ENCODE measurements around the gene AGO1.

The AGO1 gene

GRCh38 chr1:35893051-35893879, 10.3 kb downstream of the AGO1 start:
- no peaks in the 10 kb centered on the region for H3K9me3 ChIP-seq (ENCODE audit: insufficient read depth, low read depth, low read length)
- peaks cover 2% of the 10 kb centered on the region for H4K20me1 ChIP-seq (ENCODE audit: insufficient read depth, low read length, poor library complexity, severe bottlenecking)
- H3K9me2 ChIP-seq (replicated peaks; ENCODE audit: low read depth, low read length): no peaks in the 10 kb centered on the region
- no peaks in the 10 kb centered on the region for H3F3A ChIP-seq (ENCODE audit: low read depth)
- no peak overlapping the region for H2AFZ ChIP-seq (ENCODE audit: low read length)
- no peak overlapping the region for H3K9ac ChIP-seq (ENCODE audit: low read depth, low read length, poor library complexity, severe bottlenecking)
- no peak overlapping the region for H3K4me3 ChIP-seq (ENCODE audit: low read length, poor library complexity, severe bottlenecking)
- no peaks in the 10 kb centered on the region; the same call in 1 of the 2 replicates for H3K79me2 ChIP-seq (ENCODE audit: insufficient read depth, low read length)
- no peaks in the 10 kb centered on the region for H3K27me3 ChIP-seq (ENCODE audit: insufficient read depth, low read length, poor library complexity, severe bottlenecking)
- peaks cover 70% of the 10 kb centered on the region; the same call in 1 of the 2 replicates for H3K36me3 ChIP-seq (ENCODE audit: insufficient read depth, low read length)
- H3K4me1 ChIP-seq (ENCODE audit: insufficient read depth, low read length, poor library complexity, severe bottlenecking): peaks cover 14% of the 10 kb centered on the region
- H3K4me2 ChIP-seq (ENCODE audit: low read depth, low read length, poor library complexity, severe bottlenecking): no peak overlapping the region
- TF ChIP-seq CTCF (conservative IDR thresholded peaks at IDR 0.05; ENCODE audit: low read length): no peak

GRCh38 chr1:35894183-35894582, 11.2 kb downstream of the AGO1 start:
- no peak for TF ChIP-seq EZH2phosphoT487 (IDR thresholded peaks at IDR 0.05; ENCODE audit: borderline replicate concordance)
- no peak for TF ChIP-seq CTCF (conservative IDR thresholded peaks at IDR 0.05; ENCODE audit: low read length)
- Histone ChIP-seq H3K27me3 (ENCODE audit: insufficient read depth, low read length, poor library complexity, severe bottlenecking) (no peaks in the 10 kb centered on the region), H3K4me1 (ENCODE audit: insufficient read depth, low read length, poor library complexity, severe bottlenecking) (peaks cover 14% of the 10 kb centered on the region), H3K9me2 (replicated peaks; ENCODE audit: low read depth, low read length) (no peaks in the 10 kb centered on the region), H3K4me2 (ENCODE audit: low read depth, low read length, poor library complexity, severe bottlenecking) (no peak overlapping the region), H3K9me3 (ENCODE audit: insufficient read depth, low read depth, low read length) (no peaks in the 10 kb centered on the region), H4K20me1 (ENCODE audit: insufficient read depth, low read length, poor library complexity, severe bottlenecking) (no peaks in the 10 kb centered on the region), H3K79me2 (ENCODE audit: insufficient read depth, low read length) (no peaks in the 10 kb centered on the region), H3K36me3 (ENCODE audit: insufficient read depth, low read length) (peaks cover 71% of the 10 kb centered on the region; the same call in 1 of the 2 replicates), H2AFZ (ENCODE audit: low read length) (no peak overlapping the region), H3K9ac (ENCODE audit: low read depth, low read length, poor library complexity, severe bottlenecking) (no peak overlapping the region), H3F3A (ENCODE audit: low read depth) (no peaks in the 10 kb centered on the region), H3K4me3 (ENCODE audit: low read length, poor library complexity, severe bottlenecking) (no peak overlapping the region)

DNA sequence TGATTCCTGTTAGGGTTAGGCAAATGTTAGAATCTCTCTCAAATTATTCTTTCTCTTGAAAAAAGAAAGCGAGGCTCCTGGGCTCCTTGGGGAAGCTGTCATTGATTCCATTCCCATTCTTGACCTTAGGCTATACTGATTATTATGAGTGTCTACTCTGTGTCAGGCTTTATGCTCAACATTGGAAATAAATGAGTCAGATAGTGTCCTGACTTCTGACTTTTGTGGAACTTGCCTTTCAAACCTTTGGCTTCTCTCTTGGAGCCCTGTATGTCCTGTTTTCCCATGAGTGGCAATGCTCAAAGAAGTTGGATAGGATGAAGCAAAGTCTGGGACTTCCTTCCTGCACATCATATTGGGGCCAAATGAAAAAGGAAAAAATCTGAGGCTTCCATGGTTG, 11.6 kb downstream of the AGO1 start:
- H3K4me2 ChIP-seq (ENCODE audit: low read depth, low read length, poor library complexity, severe bottlenecking): no peak overlapping the region
- H3K9ac ChIP-seq (ENCODE audit: low read depth, low read length, poor library complexity, severe bottlenecking): no peak overlapping the region
- no peak for TF ChIP-seq CTCF (conservative IDR thresholded peaks at IDR 0.05; ENCODE audit: low read length)
- no peak for TF ChIP-seq EZH2phosphoT487 (IDR thresholded peaks at IDR 0.05; ENCODE audit: borderline replicate concordance)
- peaks cover 71% of the 10 kb centered on the region; the same call in 1 of the 2 replicates for H3K36me3 ChIP-seq (ENCODE audit: insufficient read depth, low read length)
- no peaks in the 10 kb centered on the region for H3F3A ChIP-seq (ENCODE audit: low read depth)
- no peaks in the 10 kb centered on the region for H4K20me1 ChIP-seq (ENCODE audit: insufficient read depth, low read length, poor library complexity, severe bottlenecking)
- H3K9me3 ChIP-seq (ENCODE audit: insufficient read depth, low read depth, low read length): no peaks in the 10 kb centered on the region
- H3K27me3 ChIP-seq (ENCODE audit: insufficient read depth, low read length, poor library complexity, severe bottlenecking): no peaks in the 10 kb centered on the region
- H3K79me2 ChIP-seq (ENCODE audit: insufficient read depth, low read length): no peaks in the 10 kb centered on the region
- peaks cover 14% of the 10 kb centered on the region for H3K4me1 ChIP-seq (ENCODE audit: insufficient read depth, low read length, poor library complexity, severe bottlenecking)
- no peak overlapping the region for H2AFZ ChIP-seq (ENCODE audit: low read length)
- no peak overlapping the region for H3K4me3 ChIP-seq (ENCODE audit: low read length, poor library complexity, severe bottlenecking)
- H3K9me2 ChIP-seq (replicated peaks; ENCODE audit: low read depth, low read length): no peaks in the 10 kb centered on the region

All from Loucy (cell line).